ENCODE results near the gene BTC.

DNA sequence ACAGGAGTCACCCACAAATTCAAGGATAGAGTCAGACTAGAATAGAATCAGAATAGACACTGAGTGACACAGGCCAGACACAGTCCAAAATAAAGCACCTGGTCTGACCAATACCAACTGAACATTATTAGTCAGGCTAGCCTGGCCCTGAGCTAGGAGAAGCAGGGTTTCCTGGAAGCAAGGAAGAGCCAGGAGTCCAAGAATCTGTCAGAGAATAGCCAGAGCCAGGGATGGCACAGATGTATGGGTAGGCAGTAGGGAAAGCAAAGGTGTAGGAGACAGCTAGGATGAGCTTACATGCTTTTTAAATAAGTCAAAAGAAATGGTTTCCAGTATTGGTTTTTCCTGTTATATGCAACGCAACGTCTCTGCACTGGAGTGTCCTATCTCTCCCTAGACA, 3.7 kb downstream of the BTC start:
- TF ChIP-seq POLR2A (IDR thresholded peaks at IDR 0.05; ENCODE audit: low read depth), result no peak
- TF ChIP-seq EP300 (IDR thresholded peaks at IDR 0.05), result no peak
- TF ChIP-seq CTCF (IDR thresholded peaks at IDR 0.05), result no peak
